ENCODE results near the gene CCDC60.

CCDC60 gene

GRCh38 chr12:119468296-119468695 lies 133.8 kb downstream of the CCDC60 start:
- H3K4me3 ChIP-seq (ENCODE audit: low read depth, low read length), result no peak overlapping the region

GRCh38 chr12:119475650-119476049 lies 141.1 kb downstream of the CCDC60 start:
- H3K4me3 ChIP-seq (ENCODE audit: low read depth, low read length), result no peak overlapping the region
- no peak for TF ChIP-seq CTCF (IDR thresholded peaks at IDR 0.05; ENCODE audit: borderline replicate concordance, insufficient read depth, low read depth, low read length)

More at GRCh38 chr12:119468296-119468695, 133.8 kb downstream of the CCDC60 start:
- TF ChIP-seq CTCF (IDR thresholded peaks at IDR 0.05; ENCODE audit: borderline replicate concordance, insufficient read depth, low read depth, low read length), result no peak

- TF ChIP-seq CTCF (IDR thresholded peaks at IDR 0.05; ENCODE audit: borderline replicate concordance, insufficient read depth, low read depth, low read length), result no peak
- H3K4me3 ChIP-seq (ENCODE audit: low read depth, low read length), result no peak overlapping the region
Observed at GRCh38 chr12:119476951-119477350, 142.4 kb downstream of the CCDC60 start.

- TF ChIP-seq CTCF (IDR thresholded peaks at IDR 0.05; ENCODE audit: borderline replicate concordance, insufficient read depth, low read depth, low read length), result no peak
Observed at GRCh38 chr12:119479121-119479561, 144.6 kb downstream of the CCDC60 start.

GRCh38 chr12:119480551-119480950 lies 146.0 kb downstream of the CCDC60 start:
- no peak overlapping the region for H3K4me3 ChIP-seq (ENCODE audit: low read depth, low read length)
- TF ChIP-seq CTCF (IDR thresholded peaks at IDR 0.05; ENCODE audit: borderline replicate concordance, insufficient read depth, low read depth, low read length), result no peak

More at GRCh38 chr12:119479121-119479561, 144.6 kb downstream of the CCDC60 start:
- no peak overlapping the region for H3K4me3 ChIP-seq (ENCODE audit: low read depth, low read length)

- H3K4me3 ChIP-seq (ENCODE audit: low read depth, low read length), result no peak overlapping the region
- no peak for TF ChIP-seq CTCF (IDR thresholded peaks at IDR 0.05; ENCODE audit: borderline replicate concordance, insufficient read depth, low read depth, low read length)
Observed at GRCh38 chr12:119486599-119487154, 152.1 kb downstream of the CCDC60 start.

GRCh38 chr12:119491814-119492213 lies 157.3 kb downstream of the CCDC60 start:
- H3K4me3 ChIP-seq (ENCODE audit: low read depth, low read length), result no peak overlapping the region
- TF ChIP-seq CTCF (IDR thresholded peaks at IDR 0.05; ENCODE audit: borderline replicate concordance, insufficient read depth, low read depth, low read length), result no peak

Data from GM12875 (cell line).